HEK293 (cell line): Measurements from ENCODE around the gene CHD2.

Experiments used
- CTCF ChIA-PET: fragments of 350-600 bp; formaldehyde crosslinking; extraction: SDS; loops from one replicate; lab custom pipeline; 2021; ENCODE audit warnings: antibody characterized with exemption; lab: Yijun Ruan, JAX
- POLR2A ChIA-PET: fragments of 300-600 bp; formaldehyde crosslinking; extraction: SDS; loops from one replicate; lab custom pipeline; 2020; ENCODE audit warnings: antibody characterized with exemption, inconsistent platforms; lab: Yijun Ruan, JAX
- H3K27ac ChIP-seq: fragments of 200-500 bp; sonication (Bioruptor generic); 2 replicates; pipeline ENCODE4 v1.5.1; 2014; ENCODE audit warnings: low read depth, low read length, control low read depth, inconsistent platforms; ENCODE audit errors: extremely low read depth
- H3K36me3 ChIP-seq, 2 experiments: fragments of 200-500 bp in 1 of 2; sonication (Bioruptor generic) in 1 of 2; 1 replicate in 1 of 2; 2 replicates in 1 of 2; pipeline ENCODE4 v1.5.1; 2014 to 2017; ENCODE audit warnings: inconsistent platforms in 2 of 2, low read length in 2 of 2; ENCODE audit not compliant: control insufficient read depth in 2 of 2, insufficient read depth in 1 of 2
- H3K4me1 ChIP-seq: fragments of 200-500 bp; sonication (Bioruptor generic); 2 replicates; pipeline ENCODE4 v1.5.1; 2014; ENCODE audit warnings: mild to moderate bottlenecking, low read length, inconsistent platforms; ENCODE audit not compliant: control insufficient read depth, insufficient read depth
- H3K4me3 ChIP-seq: 2 replicates; pipeline ENCODE4 v1.5.1; 2011; ENCODE audit warnings: low read depth, mild to moderate bottlenecking, control low read depth, low read length, moderate library complexity
- H3K9me3 ChIP-seq: fragments of 200-500 bp; sonication (Bioruptor generic); 2 replicates; pipeline ENCODE4 v1.5.1; 2014; ENCODE audit warnings: low read depth, low read length, inconsistent platforms; ENCODE audit not compliant: control insufficient read depth, insufficient read depth
- GLIS1 ChIP-seq: fragments of 450-650 bp; formaldehyde crosslinking; IDR thresholded peaks from 2 replicates; pipeline ENCODE4 v1.5.1; 2016; ENCODE audit warnings: missing biosample characterization, missing genetic modification characterization
- HOXD13 ChIP-seq: sonication (generic); formaldehyde crosslinking; IDR thresholded peaks from 2 replicates; pipeline ENCODE4 v1.8.0; 2022; ENCODE audit warnings: missing genetic modification reagents, borderline replicate concordance
- KLF16 ChIP-seq: fragments of 450-650 bp; formaldehyde crosslinking; IDR thresholded peaks from 2 replicates; pipeline ENCODE4 v1.5.1; 2017; ENCODE audit warnings: missing biosample characterization, missing genetic modification characterization
- KLF17 ChIP-seq: fragments of 450-650 bp; formaldehyde crosslinking; IDR thresholded peaks from 2 replicates; pipeline ENCODE4 v1.5.1; 2016; ENCODE audit warnings: missing biosample characterization, missing genetic modification characterization
- PRDM1 ChIP-seq: fragments of 450-650 bp; formaldehyde crosslinking; IDR thresholded peaks from 2 replicates; pipeline ENCODE4; 2016; ENCODE audit warnings: missing biosample characterization, missing genetic modification characterization
- PRDM6 ChIP-seq: fragments of 450-650 bp; formaldehyde crosslinking; IDR thresholded peaks from 2 replicates; pipeline ENCODE4 v1.5.1; 2017; ENCODE audit warnings: missing biosample characterization, missing genetic modification characterization
- TRIM28 ChIP-seq: IDR thresholded peaks from 2 replicates; pipeline ENCODE4 v1.6.1; 2011; ENCODE audit warnings: low read length, control low read depth, borderline replicate concordance
- ZBTB48 ChIP-seq: fragments of 450-650 bp; formaldehyde crosslinking; IDR thresholded peaks from 2 replicates; pipeline ENCODE4 v1.5.1; 2016; ENCODE audit warnings: missing biosample characterization, missing genetic modification characterization
- ZNF292 ChIP-seq: fragments of 450-650 bp; formaldehyde crosslinking; IDR thresholded peaks from 2 replicates; pipeline ENCODE4 v1.5.1; 2016; ENCODE audit warnings: low read depth, missing biosample characterization, missing genetic modification characterization, borderline replicate concordance
- ZNF549 ChIP-seq: fragments of 450-650 bp; IDR thresholded peaks from 2 replicates; pipeline ENCODE4 v1.5.1; 2018; ENCODE audit warnings: missing biosample characterization, missing genetic modification characterization, mild to moderate bottlenecking, inconsistent platforms, moderate library complexity
- ZNF571 ChIP-seq: fragments of 450-650 bp; formaldehyde crosslinking; IDR thresholded peaks from 2 replicates; pipeline ENCODE4 v1.5.0; 2017; ENCODE audit warnings: missing biosample characterization, missing genetic modification characterization
- ZNF777 ChIP-seq: fragments of 450-650 bp; formaldehyde crosslinking; IDR thresholded peaks from 2 replicates; pipeline ENCODE4 v1.5.1; 2017; ENCODE audit warnings: missing biosample characterization, missing genetic modification characterization, borderline replicate concordance
- TF ChIP-seq, protein P1 (sequence below): fragments of 450-650 bp; formaldehyde crosslinking; conservative IDR thresholded peaks from 2 replicates; pipeline ENCODE4 v1.5.1; 2016; ENCODE audit warnings: low read depth, missing biosample characterization, missing genetic modification characterization
- TF ChIP-seq, protein P2 (sequence below): fragments of 450-650 bp; formaldehyde crosslinking; IDR thresholded peaks from 2 replicates; pipeline ENCODE4 v1.5.1; 2016; ENCODE audit warnings: missing biosample characterization, missing genetic modification characterization

Gene CHD2

DNA sequence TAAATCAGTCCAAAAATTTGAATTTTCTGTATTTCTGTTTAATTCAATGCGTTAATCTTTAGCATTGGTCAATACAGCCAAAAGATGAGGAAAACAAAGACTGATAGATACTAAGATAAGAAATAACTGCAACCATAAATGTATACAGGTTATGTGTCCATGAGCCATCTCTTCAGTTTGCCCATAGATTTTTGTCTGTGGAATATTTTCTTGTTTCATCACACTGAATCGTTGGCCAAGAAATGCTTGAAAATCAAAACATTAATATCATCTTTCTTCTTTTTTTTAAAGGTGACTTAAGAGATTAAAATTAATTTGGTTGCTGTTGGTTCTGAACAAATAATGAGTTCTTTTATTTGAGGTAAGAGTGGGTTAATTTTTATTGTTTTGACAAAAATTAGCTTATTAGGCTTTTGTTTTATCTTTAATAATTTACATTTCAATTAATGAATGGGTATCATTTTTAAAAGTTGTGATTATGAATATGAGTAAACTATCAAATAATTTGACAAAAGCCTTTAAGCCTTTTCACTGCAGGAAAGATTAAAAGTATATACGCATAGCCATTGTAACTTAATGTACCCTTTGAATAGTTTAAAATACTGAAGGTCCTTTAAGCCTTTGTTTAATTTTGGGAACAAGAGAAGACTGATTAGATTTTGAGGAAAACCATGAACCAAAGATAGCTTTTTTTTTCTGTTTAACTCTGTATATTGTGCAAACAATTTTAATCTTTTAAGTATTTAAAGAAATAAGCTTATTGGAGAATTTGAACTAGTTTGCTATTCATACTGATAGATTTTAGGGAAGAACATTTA, 14.7 kb upstream of the CHD2 start:
- Histone ChIP-seq H3K36me3 (peaks cover 38 to 44% of the 10 kb centered on the region in 2 experiments), H3K9me3 (no peaks in the 10 kb centered on the region)
- CTCF ChIA-PET: interaction anchor here (0.6 to 1.9 kb wide), 8 partner anchors 15 to 88 kb away, joined by 3 to 10 read pairs (median 6); partner anchors contain the start of gene CHD2

GRCh38 chr15:92886042-92886537, 14.0 kb upstream of the CHD2 start:
- Histone ChIP-seq H3K27ac (peak overlapping the region; percentile 33; the same call in 1 of the 2 replicates), H3K4me3 (peak overlapping the region; percentile 86), H3K9me3 (no peaks in the 10 kb centered on the region), H3K36me3 (peaks cover 44 to 50% of the 10 kb centered on the region in 2 experiments), H3K4me1 (peaks cover 34% of the 10 kb centered on the region)
- POLR2A ChIA-PET: interaction anchor here (1.0 to 9.3 kb wide), 9 partner anchors 9 to 82 kb away, joined by 3 to 280 read pairs (median 16); partner anchors contain the start of gene CHD2
- CTCF ChIA-PET: interaction anchor here (0.6 to 1.9 kb wide), 9 partner anchors 12 to 89 kb away, joined by 3 to 10 read pairs (median 6); partner anchors contain the start of gene CHD2
- TF ChIP-seq GLIS1 (no peak), PRDM1 (tag by site-specific recombination) (0 out of 2 replicates have a peak, but pooled peaks have one; percentile 20), PRDM6 (tag by site-specific recombination) (peak; percentile 55), ZNF292 (tag by site-specific recombination) (no peak), TRIM28 (no peak), HOXD13 (CRISPR knock-in tag) (no peak), ZNF549 (no peak), KLF16 (no peak), ZNF571 (tag by site-specific recombination) (no peak), KLF17 (tag by site-specific recombination) (no peak)

More for the DNA sequence above, 14.7 kb upstream of the CHD2 start:
- peaks cover 34% of the 10 kb centered on the region for H3K4me1 ChIP-seq
- H3K4me3 ChIP-seq: peak overlapping the region; percentile 86
- POLR2A ChIA-PET: interaction anchor here (0.5 to 9.3 kb wide), 8 partner anchors 17 to 81 kb away, joined by 3 to 280 read pairs (median 16); partner anchors contain the start of gene CHD2
- TF ChIP-seq, protein P1, sequence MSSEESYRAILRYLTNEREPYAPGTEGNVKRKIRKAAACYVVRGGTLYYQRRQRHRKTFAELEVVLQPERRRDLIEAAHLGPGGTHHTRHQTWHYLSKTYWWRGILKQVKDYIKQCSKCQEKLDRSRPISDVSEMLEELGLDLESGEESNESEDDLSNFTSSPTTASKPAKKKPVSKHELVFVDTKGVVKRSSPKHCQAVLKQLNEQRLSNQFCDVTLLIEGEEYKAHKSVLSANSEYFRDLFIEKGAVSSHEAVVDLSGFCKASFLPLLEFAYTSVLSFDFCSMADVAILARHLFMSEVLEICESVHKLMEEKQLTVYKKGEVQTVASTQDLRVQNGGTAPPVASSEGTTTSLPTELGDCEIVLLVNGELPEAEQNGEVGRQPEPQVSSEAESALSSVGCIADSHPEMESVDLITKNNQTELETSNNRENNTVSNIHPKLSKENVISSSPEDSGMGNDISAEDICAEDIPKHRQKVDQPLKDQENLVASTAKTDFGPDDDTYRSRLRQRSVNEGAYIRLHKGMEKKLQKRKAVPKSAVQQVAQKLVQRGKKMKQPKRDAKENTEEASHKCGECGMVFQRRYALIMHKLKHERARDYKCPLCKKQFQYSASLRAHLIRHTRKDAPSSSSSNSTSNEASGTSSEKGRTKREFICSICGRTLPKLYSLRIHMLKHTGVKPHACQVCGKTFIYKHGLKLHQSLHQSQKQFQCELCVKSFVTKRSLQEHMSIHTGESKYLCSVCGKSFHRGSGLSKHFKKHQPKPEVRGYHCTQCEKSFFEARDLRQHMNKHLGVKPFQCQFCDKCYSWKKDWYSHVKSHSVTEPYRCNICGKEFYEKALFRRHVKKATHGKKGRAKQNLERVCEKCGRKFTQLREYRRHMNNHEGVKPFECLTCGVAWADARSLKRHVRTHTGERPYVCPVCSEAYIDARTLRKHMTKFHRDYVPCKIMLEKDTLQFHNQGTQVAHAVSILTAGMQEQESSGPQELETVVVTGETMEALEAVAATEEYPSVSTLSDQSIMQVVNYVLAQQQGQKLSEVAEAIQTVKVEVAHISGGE (tag by site-specific recombination): 0 out of 2 replicates have a peak, but pooled peaks have one; percentile 11
- no peak for TF ChIP-seq ZNF777 (tag by site-specific recombination)
- peak overlapping the region; percentile 99; the same call in 1 of the 2 replicates for H3K27ac ChIP-seq

DNA sequence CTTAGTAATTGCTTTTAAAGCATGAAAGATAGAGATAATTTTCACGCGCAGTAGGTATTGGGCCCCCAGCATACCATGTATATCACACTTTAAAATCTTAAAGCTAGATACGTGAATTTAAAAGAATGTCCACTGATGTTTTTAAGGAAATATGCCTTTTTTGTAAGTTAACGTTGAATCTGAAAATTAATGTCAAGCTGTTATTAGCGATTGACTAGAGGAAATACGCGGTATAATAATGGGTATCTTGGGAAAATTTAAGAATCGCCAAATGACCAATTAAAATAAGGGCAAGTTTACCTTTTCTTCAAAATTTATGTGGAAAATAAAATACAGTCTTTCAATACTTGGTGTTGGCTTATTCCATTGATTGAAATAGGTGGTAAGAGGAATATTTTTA, 13.3 kb upstream of the CHD2 start:
- no peaks in the 10 kb centered on the region for H3K9me3 ChIP-seq
- peak overlapping the region; percentile 33; the same call in 1 of the 2 replicates for H3K27ac ChIP-seq
- ChIA-PET CTCF (interaction anchor here (0.9 to 1.6 kb wide), 4 partner anchors 11 to 77 kb away, joined by 4 to 6 read pairs (median 6); partner anchors contain the start of gene CHD2), POLR2A (interaction anchor here (0.8 to 2.7 kb wide), 6 partner anchors 8 to 78 kb away, joined by 3 to 16 read pairs (median 4); partner anchors contain the start of gene CHD2)
- peak overlapping the region; percentile 25 for H3K4me3 ChIP-seq
- peaks cover 52 to 57% of the 10 kb centered on the region in 2 experiments for H3K36me3 ChIP-seq
- H3K4me1 ChIP-seq: peaks cover 27% of the 10 kb centered on the region
- TF ChIP-seq, protein P2, sequence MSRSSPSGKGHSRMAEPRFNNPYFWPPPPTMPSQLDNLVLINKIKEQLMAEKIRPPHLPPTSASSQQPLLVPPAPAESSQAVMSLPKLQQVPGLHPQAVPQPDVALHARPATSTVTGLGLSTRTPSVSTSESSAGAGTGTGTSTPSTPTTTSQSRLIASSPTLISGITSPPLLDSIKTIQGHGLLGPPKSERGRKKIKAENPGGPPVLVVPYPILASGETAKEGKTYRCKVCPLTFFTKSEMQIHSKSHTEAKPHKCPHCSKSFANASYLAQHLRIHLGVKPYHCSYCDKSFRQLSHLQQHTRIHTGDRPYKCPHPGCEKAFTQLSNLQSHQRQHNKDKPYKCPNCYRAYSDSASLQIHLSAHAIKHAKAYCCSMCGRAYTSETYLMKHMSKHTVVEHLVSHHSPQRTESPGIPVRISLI (tag by site-specific recombination): no peak
- TF ChIP-seq HOXD13 (CRISPR knock-in tag): no peak
- TF ChIP-seq ZBTB48 (tag by site-specific recombination): no peak
